Activated naive CD8-positive, alpha-beta T cell treated with anti-CD3 and anti-CD28 coated beads for 36 hours (primary cell): ENCODE results near the gene TP53AIP1. TPM values are rescaled to one million over a fixed set of nuclear protein-coding genes. Genes with fewer than 3 reads are reported as not detected.

Source experiments
- DNase-seq: peaks from one replicate; pipeline ENCODE4 v3.0.0; 2021
- H3K27ac Mint-ChIP-seq: one replicate; pipeline ENCODE4 v1.8.0; 2022; ENCODE audit warnings: mild to moderate bottlenecking, moderate library complexity, mixed read lengths
- H3K27me3 Mint-ChIP-seq: one replicate; pipeline ENCODE4 v1.8.0; 2022; ENCODE audit warnings: mild to moderate bottlenecking, mixed read lengths
- H3K36me3 Mint-ChIP-seq: one replicate; pipeline ENCODE4 v1.8.0; 2021; ENCODE audit warnings: mild to moderate bottlenecking, mixed read lengths
- H3K4me1 Mint-ChIP-seq: one replicate; pipeline ENCODE4 v1.8.0; 2021; ENCODE audit warnings: mixed read lengths
- H3K4me3 Mint-ChIP-seq: one replicate; pipeline ENCODE4 v1.8.0; 2022; ENCODE audit warnings: mild to moderate bottlenecking, moderate library complexity, mixed read lengths
- H3K9me3 Mint-ChIP-seq: one replicate; pipeline ENCODE4 v1.8.0; 2022; ENCODE audit warnings: mixed read lengths
- total RNA-seq, 2 experiments: library from RNA; stranded (reverse); gene quantifications; one replicate each; pipeline ENCODE4 v1.2.3, GENCODE V29; 2021

Gene TP53AIP1
- total RNA-seq, 2 experiments from 2014 or later = not detected

DNA sequence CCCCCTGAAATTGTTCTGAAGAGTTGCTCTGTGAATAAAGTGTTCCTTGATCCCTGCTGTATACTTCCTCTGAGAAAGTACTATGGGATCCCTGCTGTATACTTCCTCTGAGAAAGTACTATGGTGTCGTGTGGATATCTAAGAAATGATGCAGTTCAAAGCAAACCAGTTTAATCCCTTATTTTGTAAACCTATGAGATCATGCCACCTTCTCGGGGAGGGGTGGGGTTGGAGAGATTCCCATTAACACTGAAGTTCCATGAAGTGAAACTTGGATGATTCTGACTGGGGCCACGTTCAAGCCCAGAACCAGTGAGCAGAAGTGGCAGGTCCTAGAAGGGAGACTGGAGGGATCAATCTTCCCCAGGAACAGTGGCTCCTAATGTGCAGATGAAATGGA is 13.0 kb upstream of the TP53AIP1 start:
- Mint-ChIP-seq H3K27ac (no peak overlapping the region), H3K36me3 (no peaks in the 10 kb centered on the region), H3K4me3 (no peak overlapping the region), H3K27me3 (peaks cover 8% of the 10 kb centered on the region), H3K9me3 (no peaks in the 10 kb centered on the region), H3K4me1 (peaks cover 1% of the 10 kb centered on the region)
- no peak for DNase-seq

- no peak overlapping the region for H3K4me3 Mint-ChIP-seq
- no peaks in the 10 kb centered on the region for H3K36me3 Mint-ChIP-seq
- H3K27ac Mint-ChIP-seq = no peak overlapping the region
- H3K9me3 Mint-ChIP-seq = no peaks in the 10 kb centered on the region
- no peak for DNase-seq
- H3K27me3 Mint-ChIP-seq = peaks cover 13% of the 10 kb centered on the region
- H3K4me1 Mint-ChIP-seq = peaks cover 1% of the 10 kb centered on the region
These were observed 10.5 kb upstream of the TP53AIP1 start for GRCh38 chr11:128953151-128953550.

- H3K4me1 Mint-ChIP-seq = peaks cover 2% of the 10 kb centered on the region
- peaks cover 5% of the 10 kb centered on the region for H3K27me3 Mint-ChIP-seq
- no peak overlapping the region for H3K4me3 Mint-ChIP-seq
- no peak for DNase-seq
- H3K27ac Mint-ChIP-seq = no peak overlapping the region
- H3K9me3 Mint-ChIP-seq = no peaks in the 10 kb centered on the region
- no peaks in the 10 kb centered on the region for H3K36me3 Mint-ChIP-seq
These were observed 7.3 kb upstream of the TP53AIP1 start for GRCh38 chr11:128949791-128950454.

GRCh38 chr11:128948583-128948982 is 5.9 kb upstream of the TP53AIP1 start:
- Mint-ChIP-seq H3K4me3 (no peak overlapping the region), H3K4me1 (peaks cover 2% of the 10 kb centered on the region), H3K9me3 (no peaks in the 10 kb centered on the region), H3K36me3 (no peaks in the 10 kb centered on the region), H3K27ac (no peak overlapping the region), H3K27me3 (peaks cover 7% of the 10 kb centered on the region)
- no peak for DNase-seq

GRCh38 chr11:128947773-128948172 is 5.1 kb upstream of the TP53AIP1 start:
- H3K4me1 Mint-ChIP-seq = peaks cover 2% of the 10 kb centered on the region
- peaks cover 10% of the 10 kb centered on the region for H3K27me3 Mint-ChIP-seq
- no peak overlapping the region for H3K27ac Mint-ChIP-seq
- no peaks in the 10 kb centered on the region for H3K36me3 Mint-ChIP-seq
- no peak for DNase-seq
- no peak overlapping the region for H3K4me3 Mint-ChIP-seq
- H3K9me3 Mint-ChIP-seq = no peaks in the 10 kb centered on the region

DNA sequence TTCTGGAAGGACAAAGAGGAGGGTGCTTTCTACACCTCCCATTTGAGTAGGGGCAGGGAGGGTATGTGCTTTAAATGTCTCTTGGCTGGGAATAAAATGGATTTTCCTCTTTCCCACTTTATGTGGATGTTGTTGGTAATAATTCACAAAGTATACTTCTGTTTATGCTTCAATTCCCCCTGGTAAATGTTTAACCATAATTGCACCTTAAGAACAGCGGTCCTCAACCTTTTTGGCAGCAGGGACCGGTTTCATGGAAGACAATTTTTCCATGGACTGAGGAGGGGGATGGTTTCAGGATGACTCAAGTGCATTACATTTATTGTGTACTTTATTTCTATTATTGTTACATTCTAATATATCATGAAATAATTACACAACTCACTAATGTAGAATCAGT is 4.0 kb upstream of the TP53AIP1 start:
- Mint-ChIP-seq H3K27ac (no peak overlapping the region), H3K36me3 (no peaks in the 10 kb centered on the region), H3K4me3 (no peak overlapping the region), H3K9me3 (no peaks in the 10 kb centered on the region), H3K4me1 (peaks cover 2% of the 10 kb centered on the region), H3K27me3 (peaks cover 10% of the 10 kb centered on the region)
- no peak for DNase-seq

GRCh38 chr11:128943428-128943976 is 831 bp upstream of the TP53AIP1 start:
- no peaks in the 10 kb centered on the region for H3K36me3 Mint-ChIP-seq
- H3K4me1 Mint-ChIP-seq = peaks cover 2% of the 10 kb centered on the region
- no peaks in the 10 kb centered on the region for H3K9me3 Mint-ChIP-seq
- peaks cover 4% of the 10 kb centered on the region for H3K27me3 Mint-ChIP-seq
- no peak overlapping the region for H3K27ac Mint-ChIP-seq
- no peak for DNase-seq
- no peak overlapping the region for H3K4me3 Mint-ChIP-seq

DNA sequence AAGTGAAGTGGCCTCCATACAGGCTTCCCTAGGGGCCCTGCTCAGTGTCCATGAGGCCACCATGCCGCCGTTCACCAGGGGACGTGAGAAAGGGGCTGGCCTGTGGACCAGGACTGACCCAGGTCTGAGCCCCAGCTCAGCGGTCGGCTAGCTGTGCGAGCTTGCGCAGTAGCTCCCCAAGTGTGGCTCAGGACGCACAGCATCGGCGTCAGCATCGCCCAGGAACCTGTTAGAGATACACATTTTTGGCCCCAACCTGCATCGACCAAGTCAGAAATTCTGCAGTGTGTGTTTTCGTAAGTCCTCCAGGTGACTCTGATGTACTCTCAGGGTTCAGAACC is 429 bp downstream of the TP53AIP1 start:
- Mint-ChIP-seq H3K9me3 (no peaks in the 10 kb centered on the region), H3K36me3 (no peaks in the 10 kb centered on the region), H3K4me3 (no peak overlapping the region), H3K27me3 (peaks cover 4% of the 10 kb centered on the region), H3K4me1 (peaks cover 2% of the 10 kb centered on the region), H3K27ac (no peak overlapping the region)
- no peak for DNase-seq

DNA sequence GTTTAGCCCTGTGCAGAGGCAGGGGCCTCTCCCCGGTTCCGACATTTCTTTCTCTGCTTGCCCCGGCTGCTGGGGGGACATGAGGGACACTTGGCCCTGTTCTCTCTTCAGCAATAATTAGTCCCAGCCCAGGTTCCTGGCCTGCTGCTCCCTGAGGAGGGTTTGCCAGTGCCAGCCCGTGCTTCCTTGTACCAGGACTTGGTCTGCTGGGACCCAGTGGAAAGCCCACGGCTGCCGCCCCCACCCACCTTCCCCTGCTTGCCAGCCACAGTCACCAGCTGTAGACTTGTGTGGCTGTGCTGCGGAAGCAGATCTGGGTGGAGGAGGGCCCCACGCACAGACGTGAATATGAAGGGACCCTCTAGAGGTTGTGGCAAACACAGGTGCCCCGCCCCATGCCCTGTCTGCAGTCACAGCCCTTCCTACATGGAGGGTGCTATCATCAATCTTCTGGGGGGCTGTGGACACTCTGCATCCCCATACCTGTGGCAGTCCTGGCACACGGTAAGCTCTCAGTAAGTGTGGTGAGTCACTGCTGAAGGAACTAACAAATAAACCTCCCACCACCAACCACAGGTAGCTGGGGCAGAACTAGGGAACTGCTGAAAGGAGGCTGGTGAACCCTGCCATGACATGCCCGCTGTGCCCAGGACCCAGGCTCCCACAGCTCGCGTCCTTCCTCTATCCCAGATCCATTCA is 949 bp downstream of the TP53AIP1 start:
- H3K27me3 Mint-ChIP-seq = peaks cover 4% of the 10 kb centered on the region
- DNase-seq = no peak
- peaks cover 2% of the 10 kb centered on the region for H3K4me1 Mint-ChIP-seq
- H3K36me3 Mint-ChIP-seq = no peaks in the 10 kb centered on the region
- no peak overlapping the region for H3K4me3 Mint-ChIP-seq
- no peaks in the 10 kb centered on the region for H3K9me3 Mint-ChIP-seq
- H3K27ac Mint-ChIP-seq = no peak overlapping the region

DNA sequence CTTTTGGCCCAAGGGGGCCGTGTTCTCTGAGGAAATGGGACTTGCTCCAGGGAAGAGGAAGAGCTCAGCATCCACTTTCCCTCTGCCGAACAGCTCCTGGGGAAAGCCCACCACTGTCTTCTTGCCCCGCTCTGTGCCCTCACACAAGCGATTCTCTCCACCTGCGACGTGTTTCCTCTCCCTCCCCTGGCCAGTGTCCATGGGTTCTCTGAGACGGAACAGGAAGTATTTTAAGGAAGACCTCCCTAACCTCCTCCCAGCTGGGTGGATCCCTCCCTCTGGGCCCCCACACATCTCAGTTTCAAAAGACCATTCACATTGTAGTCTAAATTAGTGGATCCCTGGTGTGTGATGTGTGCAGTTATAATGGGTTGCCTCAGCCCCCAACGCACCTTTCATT is 1.6 kb downstream of the TP53AIP1 start:
- no peak overlapping the region for H3K4me3 Mint-ChIP-seq
- no peaks in the 10 kb centered on the region for H3K36me3 Mint-ChIP-seq
- no peak overlapping the region for H3K27ac Mint-ChIP-seq
- no peaks in the 10 kb centered on the region for H3K9me3 Mint-ChIP-seq
- peaks cover 4% of the 10 kb centered on the region for H3K27me3 Mint-ChIP-seq
- no peaks in the 10 kb centered on the region for H3K4me1 Mint-ChIP-seq
- DNase-seq = no peak

GRCh38 chr11:128940603-128941002 is 2.1 kb downstream of the TP53AIP1 start:
- H3K27me3 Mint-ChIP-seq = peaks cover 4% of the 10 kb centered on the region
- DNase-seq = no peak
- H3K4me1 Mint-ChIP-seq = no peaks in the 10 kb centered on the region
- H3K4me3 Mint-ChIP-seq = no peak overlapping the region
- H3K9me3 Mint-ChIP-seq = no peaks in the 10 kb centered on the region
- H3K36me3 Mint-ChIP-seq = no peaks in the 10 kb centered on the region
- no peak overlapping the region for H3K27ac Mint-ChIP-seq

- Mint-ChIP-seq H3K36me3 (no peaks in the 10 kb centered on the region), H3K27ac (no peak overlapping the region), H3K9me3 (no peaks in the 10 kb centered on the region), H3K4me1 (no peaks in the 10 kb centered on the region), H3K27me3 (peaks cover 4% of the 10 kb centered on the region), H3K4me3 (no peak overlapping the region)
- DNase-seq = no peak
These were observed 2.5 kb downstream of the TP53AIP1 start for GRCh38 chr11:128940156-128940555.

DNA sequence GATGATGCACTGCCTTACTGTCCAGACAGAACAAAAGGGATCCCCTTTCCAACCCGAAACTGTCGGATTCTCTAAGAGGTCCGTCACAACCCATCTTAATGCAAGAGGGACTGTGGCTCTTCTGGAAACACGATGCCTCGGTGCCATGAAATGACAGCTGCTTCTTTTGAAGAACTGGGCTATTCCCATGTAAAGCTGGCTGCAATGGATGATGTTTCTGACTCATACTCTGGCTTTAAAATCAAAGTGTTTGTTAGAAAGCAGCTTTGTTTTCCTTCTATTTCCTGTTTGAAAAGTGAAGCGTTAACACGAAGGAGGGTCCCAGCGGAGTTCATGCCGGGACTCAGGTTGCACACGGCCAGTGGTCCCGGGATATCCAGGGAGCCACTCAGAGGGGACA is 3.1 kb downstream of the TP53AIP1 start:
- Mint-ChIP-seq H3K4me3 (no peak overlapping the region), H3K9me3 (no peaks in the 10 kb centered on the region), H3K36me3 (no peaks in the 10 kb centered on the region), H3K4me1 (no peaks in the 10 kb centered on the region), H3K27ac (no peak overlapping the region), H3K27me3 (peaks cover 4% of the 10 kb centered on the region)
- no peak for DNase-seq

DNA sequence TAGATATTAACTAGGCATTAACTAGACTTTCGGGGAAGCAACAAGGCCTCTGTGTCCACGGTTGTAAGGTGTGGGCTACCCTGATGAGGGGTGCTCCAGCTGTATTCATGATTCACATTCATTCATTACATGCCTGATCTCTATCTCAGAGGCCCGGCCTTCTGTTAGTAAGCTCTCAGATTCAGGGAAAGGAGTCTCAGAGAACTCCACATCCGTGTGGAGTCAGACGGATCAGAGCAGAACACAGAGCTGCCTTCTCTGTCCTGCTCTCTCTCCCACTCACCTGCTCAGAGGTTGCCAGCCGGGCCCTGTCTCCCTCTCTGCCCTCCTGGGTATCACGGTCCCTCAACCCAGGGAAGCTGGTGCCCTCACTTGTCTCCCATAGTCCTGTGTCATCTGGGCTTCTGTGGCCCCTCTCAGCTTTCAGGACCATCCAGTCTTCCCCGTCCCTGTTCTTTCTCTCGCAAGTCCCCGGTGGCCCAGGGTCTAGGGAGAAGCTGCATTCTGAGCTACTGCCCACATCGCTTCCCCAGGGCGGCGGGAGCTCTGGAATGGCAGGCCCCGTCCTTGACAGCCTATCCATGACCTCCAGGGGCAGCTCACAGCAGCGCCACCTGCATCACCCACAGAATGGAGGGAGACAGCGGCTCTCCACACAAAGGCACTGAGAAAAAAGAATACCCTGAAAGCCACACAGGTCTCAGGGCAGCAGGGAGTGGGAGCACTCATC is 4.3 kb downstream of the TP53AIP1 start:
- Mint-ChIP-seq H3K4me1 (no peaks in the 10 kb centered on the region), H3K4me3 (no peak overlapping the region), H3K9me3 (no peaks in the 10 kb centered on the region), H3K36me3 (no peaks in the 10 kb centered on the region), H3K27me3 (no peaks in the 10 kb centered on the region), H3K27ac (no peak overlapping the region)
- no peak for DNase-seq

DNA sequence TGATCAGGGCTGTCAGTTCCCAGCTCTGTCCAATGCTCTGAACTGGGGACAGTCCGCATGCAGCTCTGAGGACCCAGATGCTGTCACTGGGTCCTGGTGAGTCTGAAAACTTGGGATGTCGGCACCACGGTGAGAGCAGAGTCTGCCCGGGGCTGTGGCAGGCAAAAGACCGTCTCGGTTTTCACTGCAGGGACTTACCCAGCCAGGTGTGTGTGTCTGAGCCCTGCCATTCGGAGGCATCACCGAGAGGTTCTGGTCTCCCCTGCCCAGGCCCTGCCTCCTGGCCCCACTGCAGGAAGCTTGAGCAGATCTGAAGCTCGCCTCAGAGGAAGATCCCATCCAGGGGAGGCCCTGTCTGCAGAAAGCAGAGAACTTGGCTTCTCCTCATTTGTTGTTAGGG is 5.2 kb downstream of the TP53AIP1 start:
- no peak for DNase-seq
- no peaks in the 10 kb centered on the region for H3K36me3 Mint-ChIP-seq
- no peaks in the 10 kb centered on the region for H3K27me3 Mint-ChIP-seq
- no peaks in the 10 kb centered on the region for H3K4me1 Mint-ChIP-seq
- H3K4me3 Mint-ChIP-seq = no peak overlapping the region
- H3K27ac Mint-ChIP-seq = no peak overlapping the region
- H3K9me3 Mint-ChIP-seq = no peaks in the 10 kb centered on the region
